Measurements from ENCODE around the gene LOXHD1. TPM values are rescaled to one million over a fixed set of nuclear protein-coding genes. Genes with fewer than 3 reads are reported as not detected.

LOXHD1 gene
- total RNA-seq, 1 experiment from 2014 or later = 0.35 TPM

GRCh38 chr18:46565256-46565655, 91.8 kb downstream of the LOXHD1 start:
- no peaks in the 10 kb centered on the region for H3K36me3 Mint-ChIP-seq
- peaks cover 17% of the 10 kb centered on the region for H3K4me1 Mint-ChIP-seq
- DNase-seq (ENCODE audit: low spot score) (no peak), ATAC-seq (no peak)
- ChIA-PET CTCF (interaction anchor here (1.0 to 3.0 kb wide), 3 partner anchors 10 to 93 kb away, joined by 3 to 9 read pairs (median 3); no protein-coding TSS in a partner anchor), POLR2A (no interaction called here)
- no peak overlapping the region for H3K27ac Mint-ChIP-seq
- no peak for TF ChIP-seq ZNF263 (CRISPR knock-in tag; IDR thresholded peaks at IDR 0.05; ENCODE audit: low read depth)
- TF ChIP-seq NR1H2 (CRISPR knock-in tag; IDR thresholded peaks at IDR 0.05) = no peak
- TF ChIP-seq ZMAT4 (CRISPR knock-in tag; IDR thresholded peaks at IDR 0.05) = no peak
- no peak for TF ChIP-seq MAX (CRISPR knock-in tag; IDR thresholded peaks at IDR 0.05)
- no peak for TF ChIP-seq RELA (CRISPR knock-in tag; IDR thresholded peaks at IDR 0.05; ENCODE audit: borderline replicate concordance)
- no peak for TF ChIP-seq NR2C2 (CRISPR knock-in tag; IDR thresholded peaks at IDR 0.05)
- no peak for TF ChIP-seq GABPB1 (CRISPR knock-in tag; IDR thresholded peaks at IDR 0.05)
- no peak for TF ChIP-seq NFYB (CRISPR knock-in tag; conservative IDR thresholded peaks at IDR 0.05; ENCODE audit: low read depth)
- TF ChIP-seq ZNF532 (CRISPR knock-in tag; IDR thresholded peaks at IDR 0.05; ENCODE audit: borderline replicate concordance) = no peak
- TF ChIP-seq ZBTB43 (CRISPR knock-in tag; IDR thresholded peaks at IDR 0.05) = no peak
- no peaks in the 10 kb centered on the region for H3K9me3 Mint-ChIP-seq
- peaks cover 6% of the 10 kb centered on the region for H3K27me3 Mint-ChIP-seq (ENCODE audit: low read depth)
- no peak overlapping the region for H3K4me3 Mint-ChIP-seq

GRCh38 chr18:46563317-46563716, 93.7 kb downstream of the LOXHD1 start:
- ChIA-PET CTCF (interaction anchor here (1.1 to 4.8 kb wide), 3 partner anchors 8 to 94 kb away, joined by 5 to 51 read pairs (median 9); partner anchors contain the start of gene LOXHD1), POLR2A (interaction anchor here (0.6 kb wide), 1 partner anchor 452 kb away, joined by 4 read pairs; no protein-coding TSS in a partner anchor)
- H3K36me3 Mint-ChIP-seq = no peaks in the 10 kb centered on the region
- no peak overlapping the region; the same call in 1 of the 2 replicates for H3K27ac Mint-ChIP-seq
- no peaks in the 10 kb centered on the region for H3K9me3 Mint-ChIP-seq
- H3K4me1 Mint-ChIP-seq = peaks cover 17% of the 10 kb centered on the region
- peak; percentile 73 for ATAC-seq
- DNase-seq (ENCODE audit: low spot score) = peak; percentile 32
- H3K27me3 Mint-ChIP-seq (ENCODE audit: low read depth) = peaks cover 2% of the 10 kb centered on the region
- TF ChIP-seq SP1 (CRISPR knock-in tag; conservative IDR thresholded peaks at IDR 0.05) (peak; percentile 48; the same call in 1 of the 2 replicates), ZNF416 (CRISPR knock-in tag; IDR thresholded peaks at IDR 0.05) (no peak), FOXP4 (CRISPR knock-in tag; IDR thresholded peaks at IDR 0.05) (0 out of 2 replicates have a peak, but pooled peaks have one; percentile 45), TEAD1 (CRISPR knock-in tag; IDR thresholded peaks at IDR 0.05) (peak; percentile 28; the same call in 1 of the 2 replicates), ZNF232 (CRISPR knock-in tag; IDR thresholded peaks at IDR 0.05) (no peak), USF1 (CRISPR knock-in tag; IDR thresholded peaks at IDR 0.05) (no peak)
- H3K4me3 Mint-ChIP-seq = no peak overlapping the region
